ENCODE results near the gene EXOC6.

DNA sequence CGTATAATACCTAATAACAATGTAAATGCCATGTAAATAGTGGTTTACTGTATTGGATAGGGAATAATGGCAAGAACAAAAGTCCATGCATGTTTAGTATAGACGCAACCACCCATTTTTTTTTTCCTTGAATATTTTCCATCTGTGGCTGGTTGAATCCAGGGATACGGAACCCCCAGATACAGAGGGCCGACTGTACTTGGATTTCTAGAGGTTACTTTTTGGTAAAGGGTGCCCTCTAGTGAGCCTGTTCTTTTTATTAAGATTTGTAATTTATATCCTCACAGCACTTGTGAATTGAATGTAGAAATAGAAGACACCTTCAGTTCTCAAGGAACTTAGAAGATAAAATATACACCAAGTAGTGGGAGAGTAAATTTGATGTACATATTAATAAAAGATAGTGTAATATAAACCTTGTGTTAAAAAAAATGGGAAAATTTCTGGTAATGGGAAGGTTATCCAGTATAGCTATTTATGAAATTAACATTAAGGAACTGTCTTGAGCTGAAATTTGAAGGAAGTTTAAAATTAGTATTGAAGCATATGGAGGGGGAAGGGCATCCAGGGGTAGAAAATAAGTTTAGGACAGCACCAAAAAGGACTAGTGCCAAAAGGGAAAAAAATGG, 32.0 kb downstream of the EXOC6 start:
- TF ChIP-seq, protein P1, sequence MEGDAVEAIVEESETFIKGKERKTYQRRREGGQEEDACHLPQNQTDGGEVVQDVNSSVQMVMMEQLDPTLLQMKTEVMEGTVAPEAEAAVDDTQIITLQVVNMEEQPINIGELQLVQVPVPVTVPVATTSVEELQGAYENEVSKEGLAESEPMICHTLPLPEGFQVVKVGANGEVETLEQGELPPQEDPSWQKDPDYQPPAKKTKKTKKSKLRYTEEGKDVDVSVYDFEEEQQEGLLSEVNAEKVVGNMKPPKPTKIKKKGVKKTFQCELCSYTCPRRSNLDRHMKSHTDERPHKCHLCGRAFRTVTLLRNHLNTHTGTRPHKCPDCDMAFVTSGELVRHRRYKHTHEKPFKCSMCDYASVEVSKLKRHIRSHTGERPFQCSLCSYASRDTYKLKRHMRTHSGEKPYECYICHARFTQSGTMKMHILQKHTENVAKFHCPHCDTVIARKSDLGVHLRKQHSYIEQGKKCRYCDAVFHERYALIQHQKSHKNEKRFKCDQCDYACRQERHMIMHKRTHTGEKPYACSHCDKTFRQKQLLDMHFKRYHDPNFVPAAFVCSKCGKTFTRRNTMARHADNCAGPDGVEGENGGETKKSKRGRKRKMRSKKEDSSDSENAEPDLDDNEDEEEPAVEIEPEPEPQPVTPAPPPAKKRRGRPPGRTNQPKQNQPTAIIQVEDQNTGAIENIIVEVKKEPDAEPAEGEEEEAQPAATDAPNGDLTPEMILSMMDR (IDR thresholded peaks at IDR 0.05), result peak in 1 of 3 donors; percentile 24
- TF ChIP-seq POLR2A (IDR thresholded peaks at IDR 0.05), result no peak

All from breast epithelium (tissue), 3 donors.